UCSD-AML1 (cell line): ENCODE measurements around the gene ALX4.

ENCODE experiments used
- DNase-seq: peaks from one replicate; lab custom pipeline; 2025; ENCODE audit not compliant: unreplicated experiment; lab: John Stamatoyannopoulos, UW

ALX4 gene

GRCh38 chr11:44268614-44269080 is 41.3 kb downstream of the ALX4 start:
- no peak for DNase-seq

GRCh38 chr11:44267750-44268613 is 42.0 kb downstream of the ALX4 start:
- no peak for DNase-seq

GRCh38 chr11:44267006-44267749 is 42.8 kb downstream of the ALX4 start:
- no peak for DNase-seq

GRCh38 chr11:44266056-44266780 is 43.7 kb downstream of the ALX4 start:
- no peak for DNase-seq

GRCh38 chr11:44264761-44265160 is 45.2 kb downstream of the ALX4 start:
- no peak for DNase-seq

GRCh38 chr11:44264438-44264749 is 45.5 kb downstream of the ALX4 start:
- no peak for DNase-seq

GRCh38 chr11:44263738-44264437 is 46.1 kb downstream of the ALX4 start:
- no peak for DNase-seq

GRCh38 chr11:44261800-44262591 is 47.9 kb downstream of the ALX4 start:
- DNase-seq, result no peak

GRCh38 chr11:44260081-44260480 is 49.9 kb downstream of the ALX4 start:
- DNase-seq, result no peak

GRCh38 chr11:44258839-44259420 is 51.0 kb downstream of the ALX4 start:
- no peak for DNase-seq

- no peak for DNase-seq
These were observed 51.8 kb downstream of the ALX4 start for GRCh38 chr11:44258190-44258489.

GRCh38 chr11:44257338-44258189 is 52.4 kb downstream of the ALX4 start:
- no peak for DNase-seq

GRCh38 chr11:44256673-44257291 is 53.2 kb downstream of the ALX4 start:
- no peak for DNase-seq

- no peak for DNase-seq
These were observed 54.4 kb downstream of the ALX4 start for GRCh38 chr11:44255406-44256071.

- DNase-seq, result no peak
These were observed 56.8 kb downstream of the ALX4 start for GRCh38 chr11:44252999-44253602.

- no peak for DNase-seq
These were observed 59.5 kb downstream of the ALX4 start for GRCh38 chr11:44250421-44250820.

- DNase-seq, result no peak
These were observed 61.8 kb downstream of the ALX4 start for GRCh38 chr11:44248109-44248508.

- DNase-seq, result no peak
These were observed 62.4 kb downstream of the ALX4 start for GRCh38 chr11:44247508-44247907.
